HCT116 (cell line): ENCODE measurements around the gene KCNAB3. TPM values are rescaled to one million over a fixed set of nuclear protein-coding genes. Genes with fewer than 3 reads are reported as not detected.

Source experiments
- ATAC-seq: fragments of 200-7000 bp; cut with Tn5 transposase; 2 replicates; pipeline ENCODE4 v1.9.1; 2020; ENCODE audit warnings: mild to moderate bottlenecking, moderate library complexity
- BruUV-seq: library from RNA; stranded (reverse); fragments of 400-500 nt; replicated peaks from 2 replicates; lab custom pipeline; 2021; lab: Mats Ljungman, UMichigan
- CTCF ChIA-PET: fragments of 300-600 bp; sonication (Branson Sonifier 250); formaldehyde crosslinking; loops from one replicate; lab custom pipeline; 2021; ENCODE audit warnings: antibody characterized with exemption; lab: Charles Lee
- POLR2A ChIA-PET: fragments of 300-600, 350-600 bp; sonication (Branson Sonifier 250); formaldehyde crosslinking; loops from one replicate; lab custom pipeline; 2021; ENCODE audit warnings: antibody characterized with exemption; lab: Charles Lee
- RAD21 ChIA-PET, 2 experiments: fragments of 300-600 bp; sonication (Branson Sonifier 250); formaldehyde crosslinking; loops; one replicate each; lab custom pipeline; 2023; ENCODE audit warnings: low total read pairs in 2 of 2; ENCODE audit not compliant: uncharacterized antibody in 2 of 2, unreplicated experiment in 2 of 2, low non-redundant PET in 1 of 2; lab: Charles Lee
- DNase-seq: peaks from one replicate; pipeline ENCODE4 v3.0.0-alpha.2; 2010; ENCODE audit warnings: low read depth, low spot score
- H2AFZ ChIP-seq: fragments of 200-600 bp; shearing (Covaris generic), sonication (generic); 2 replicates; pipeline ENCODE4 v1.6.1; 2017; ENCODE audit warnings: low read depth, mixed run types, mixed read lengths, antibody characterized with exemption, low read length; ENCODE audit not compliant: poor library complexity, severe bottlenecking
- H3K27ac ChIP-seq: 2 replicates; pipeline ENCODE4 v1.5.1; 2012; ENCODE audit warnings: low read depth, low read length
- H3K27me3 ChIP-seq: fragments of 200-600 bp; sonication (generic); 2 replicates; pipeline ENCODE4 v1.6.1; 2016; ENCODE audit warnings: mixed run types, low read length, mixed read lengths; ENCODE audit not compliant: insufficient read depth
- H3K36me3 ChIP-seq, 2 experiments: fragments of 200-500 bp in 1 of 2; fragments of 200-600 bp in 1 of 2; sonication (Bioruptor generic) in 1 of 2; sonication (generic) in 1 of 2; 2 replicates each; pipeline versions ENCODE4 v1.5.1 to v1.6.1; 2014 to 2016; ENCODE audit warnings: low read length in 2 of 2, inconsistent platforms in 1 of 2, mixed read lengths in 1 of 2, mixed run types in 1 of 2; ENCODE audit not compliant: insufficient read depth in 2 of 2, control insufficient read depth in 1 of 2
- H3K4me1 ChIP-seq, 2 experiments: fragments of 200-600 bp in 1 of 2; sonication (generic) in 1 of 2; 2 replicates each; pipeline versions ENCODE4 v1.5.1 to v1.6.1; 2012 to 2017; ENCODE audit warnings: low read length in 2 of 2, inconsistent platforms in 1 of 2, mild to moderate bottlenecking in 1 of 2, mixed read lengths in 1 of 2, mixed run types in 1 of 2, moderate library complexity in 1 of 2; ENCODE audit not compliant: insufficient read depth in 2 of 2, control insufficient read depth in 1 of 2
- H3K4me2 ChIP-seq: fragments of 200-600 bp; sonication (generic); 2 replicates; pipeline ENCODE4 v1.6.1; 2017; ENCODE audit warnings: mixed run types, low read length, mixed read lengths
- H3K4me3 ChIP-seq, 2 experiments: fragments of 200-600 bp in 1 of 2; sonication (generic) in 1 of 2; replicated peaks in 1 of 2; 2 replicates each; pipeline ENCODE4 v1.5.1; 2011 to 2016; ENCODE audit warnings: low read length in 2 of 2, control low read depth in 1 of 2, low read depth in 1 of 2, mild to moderate bottlenecking in 1 of 2, mixed read lengths in 1 of 2, mixed run types in 1 of 2
- H3K79me2 ChIP-seq: fragments of 200-600 bp; sonication (generic); 2 replicates; pipeline ENCODE4 v1.6.1; 2017; ENCODE audit warnings: mild to moderate bottlenecking, mixed run types, low read length, moderate library complexity, mixed read lengths; ENCODE audit not compliant: insufficient read depth
- H3K9ac ChIP-seq: fragments of 200-600 bp; sonication (generic); 2 replicates; pipeline ENCODE4 v1.6.1; 2016; ENCODE audit warnings: low read length, mixed read lengths
- H3K9me2 ChIP-seq: fragments of 200-600 bp; sonication (generic), shearing (Covaris generic); 2 replicates; pipeline ENCODE4 v1.6.1; 2017; ENCODE audit warnings: mixed run types, mild to moderate bottlenecking, moderate library complexity; ENCODE audit not compliant: insufficient read depth
- H3K9me3 ChIP-seq, 2 experiments: fragments of 200-500 bp in 1 of 2; fragments of 200-600 bp in 1 of 2; sonication (Bioruptor generic) in 1 of 2; sonication (generic) in 1 of 2; 2 replicates each; pipeline ENCODE4 v1.6.1; 2014 to 2017; ENCODE audit warnings: low read length in 2 of 2, mixed read lengths in 2 of 2, inconsistent platforms in 1 of 2, low read depth in 1 of 2, mild to moderate bottlenecking in 1 of 2, mixed run types in 1 of 2, moderate library complexity in 1 of 2; ENCODE audit not compliant: control insufficient read depth in 1 of 2, insufficient read depth in 1 of 2
- H4K20me1 ChIP-seq: fragments of 200-600 bp; sonication (generic), shearing (Covaris generic); 2 replicates; pipeline ENCODE4 v1.6.1; 2017; ENCODE audit warnings: mixed run types, mild to moderate bottlenecking, moderate library complexity; ENCODE audit not compliant: insufficient read depth
- ATF3 ChIP-seq: IDR thresholded peaks from 2 replicates; pipeline ENCODE4 v1.6.1; 2012
- CTCF ChIP-seq, 3 experiments: fragments of 200-600 bp in 1 of 3; sonication (generic) in 1 of 3; IDR thresholded peaks in 2 of 3; conservative IDR thresholded peaks in 1 of 3; 2 replicates each; pipeline ENCODE4 v1.5.1; 2012 to 2017; ENCODE audit warnings: low read depth in 2 of 3, low read length in 2 of 3, antibody characterized with exemption in 1 of 3, borderline replicate concordance in 1 of 3, control low read depth in 1 of 3, mild to moderate bottlenecking in 1 of 3, mixed read lengths in 1 of 3, mixed run types in 1 of 3, moderate library complexity in 1 of 3; ENCODE audit not compliant: insufficient read depth in 1 of 3
- EZH2phosphoT487 ChIP-seq: fragments of 200-600 bp; IDR thresholded peaks from 2 replicates; pipeline ENCODE4 v1.6.1; 2018; ENCODE audit warnings: antibody characterized with exemption, borderline replicate concordance
- FOSL1 ChIP-seq: IDR thresholded peaks from 2 replicates; pipeline ENCODE4 v1.6.1; 2012; ENCODE audit warnings: low read depth
- REST ChIP-seq: IDR thresholded peaks from 2 replicates; pipeline ENCODE4 v1.6.1; 2012; ENCODE audit warnings: low read depth
- SRF ChIP-seq: IDR thresholded peaks from 2 replicates; pipeline ENCODE4 v1.6.1; 2012; ENCODE audit warnings: low read depth
- ZFX ChIP-seq: fragments of 450-650 bp; IDR thresholded peaks from 2 replicates; pipeline ENCODE4 v1.6.1; 2017
- intact Hi-C: fragments of 100-400 bp; cut with micrococcal nuclease; formaldehyde crosslinking; loops from 2 replicates; pipeline ENCODE4 v1.10.0; 2022
- total RNA-seq: library from RNA; stranded (reverse); gene quantifications from one replicate; pipeline ENCODE4 v1.2.1, GENCODE V29; 2021; ENCODE audit not compliant: unreplicated experiment

Gene KCNAB3
- total RNA-seq, 1 experiment from 2014 or later: 7.1 TPM

GRCh38 chr17:7911116-7911515 lies 18.5 kb downstream of the KCNAB3 start:
- POLR2A ChIA-PET: no interaction called here

More at GRCh38 chr17:7911116-7911515, 18.5 kb downstream of the KCNAB3 start:
- no peak for TF ChIP-seq SRF
- no peak for TF ChIP-seq REST
- TF ChIP-seq FOSL1: no peak
- no peak for TF ChIP-seq ZFX
- TF ChIP-seq CTCF (IDR thresholded peaks at IDR 0.05 in 2 of 3, conservative IDR thresholded peaks at IDR 0.05 in 1 of 3; ENCODE audit: borderline replicate concordance in 1 of 3, insufficient read depth in 1 of 3, low read depth in 2 of 3, low read length in 2 of 3): no peak
- no peak for TF ChIP-seq ATF3
- no peak for TF ChIP-seq EZH2phosphoT487
- H3K27ac ChIP-seq: no peak overlapping the region
- BruUV-seq: no TSS peak
- H2AFZ ChIP-seq: no peak overlapping the region
- H3K9ac ChIP-seq: no peak overlapping the region
- H3K4me1 ChIP-seq: peaks cover 3 to 21% of the 10 kb centered on the region in 2 experiments; a peak in 3 of 4 replicates
- peaks cover 10 to 13% of the 10 kb centered on the region in 2 experiments; a peak in 3 of 4 replicates for H3K36me3 ChIP-seq
- H3K9me2 ChIP-seq: no peaks in the 10 kb centered on the region
- intact Hi-C loops: loop anchor here (5.0 kb wide), 1 partner anchor 89 kb away; no protein-coding TSS in a partner anchor
- DNase-seq: no peak
- no peaks in the 10 kb centered on the region for H3K79me2 ChIP-seq
- ChIA-PET CTCF (interaction anchor here (2.6 to 3.3 kb wide), 2 partner anchors 78 to 130 kb away, joined by 47 to 55 read pairs; no protein-coding TSS in a partner anchor), RAD21 (no interaction called here)
- H3K27me3 ChIP-seq: no peaks in the 10 kb centered on the region
- H3K9me3 ChIP-seq: no peaks in the 10 kb centered on the region
- H3K4me3 ChIP-seq: no peak overlapping the region
- H3K4me2 ChIP-seq: no peak overlapping the region
- no peaks in the 10 kb centered on the region for H4K20me1 ChIP-seq
- ATAC-seq: no peak
